ENCODE data around the gene RELA.
"Not testable (repeated sequence)": the region's sequence is repeated elsewhere in the genome, so short reads cannot be mapped to it uniquely, and the experiment has no call there.

The RELA gene

GRCh38 chr11:65639228-65639597 is 23.5 kb downstream of the RELA start:
- Histone ChIP-seq H3K4me1 (ENCODE audit: control insufficient read depth, insufficient read depth, low read length) (peaks cover 39% of the 10 kb centered on the region), H3K36me3 (ENCODE audit: control insufficient read depth in 2 of 2, insufficient read depth in 2 of 2, low read length in 2 of 2) (peaks cover 25% of the 10 kb centered on the region in 2 donors)
- H3K4me3 ChIP-seq (ENCODE audit: low read length in 2 of 2); H3K27ac ChIP-seq (ENCODE audit: low read length); H3K27me3 ChIP-seq (ENCODE audit: control insufficient read depth in 1 of 2, insufficient read depth in 2 of 2, low read length in 2 of 2); H3K9me3 ChIP-seq (ENCODE audit: control insufficient read depth in 2 of 2, low read length in 2 of 2); H3K9ac ChIP-seq (ENCODE audit: low read length in 2 of 2): not testable (repeated sequence)

- no peaks in the 10 kb centered on the region for H3K9me3 ChIP-seq (ENCODE audit: control insufficient read depth in 2 of 2, low read length in 2 of 2)
- H3K36me3 ChIP-seq (ENCODE audit: control insufficient read depth in 2 of 2, insufficient read depth in 2 of 2, low read length in 2 of 2) = peaks cover 21 to 28% of the 10 kb centered on the region in 2 donors
- H3K4me1 ChIP-seq (ENCODE audit: control insufficient read depth, insufficient read depth, low read length) = peaks cover 39% of the 10 kb centered on the region
Observed at GRCh38 chr11:65637794-65638419, 24.8 kb downstream of the RELA start, which contains the start of gene SIPA1. Gene SIPA1 (plus strand): TSS chr11:65638101. CDS start chr11:65640922, 2,821 bp downstream.

GRCh38 chr11:65637032-65637557 is 25.6 kb downstream of the RELA start:
- H3K36me3 ChIP-seq (ENCODE audit: control insufficient read depth in 2 of 2, insufficient read depth in 2 of 2, low read length in 2 of 2) = peaks cover 21 to 28% of the 10 kb centered on the region in 2 donors
- peaks cover 39% of the 10 kb centered on the region for H3K4me1 ChIP-seq (ENCODE audit: control insufficient read depth, insufficient read depth, low read length)
- H3K9me3 ChIP-seq (ENCODE audit: control insufficient read depth in 2 of 2, low read length in 2 of 2) = no peaks in the 10 kb centered on the region
- peak overlapping the region in 1 of 2 donors; percentile 59 for H3K9ac ChIP-seq (ENCODE audit: low read length in 2 of 2)
- no peak overlapping the region for H3K27ac ChIP-seq (ENCODE audit: low read length)
- H3K4me3 ChIP-seq (ENCODE audit: low read length in 2 of 2) = peak overlapping the region; percentile 51 to 87
- no peaks in the 10 kb centered on the region for H3K27me3 ChIP-seq (ENCODE audit: control insufficient read depth in 1 of 2, insufficient read depth in 2 of 2, low read length in 2 of 2)

More at GRCh38 chr11:65637794-65638419, 24.8 kb downstream of the RELA start, which contains the start of gene SIPA1:
- no peaks in the 10 kb centered on the region for H3K27me3 ChIP-seq (ENCODE audit: control insufficient read depth in 1 of 2, insufficient read depth in 2 of 2, low read length in 2 of 2)
- H3K9ac ChIP-seq (ENCODE audit: low read length in 2 of 2) = peak within 1 kb of the TSS; percentile 59 to 75
- peak within 1 kb of the TSS; percentile 79 for H3K27ac ChIP-seq (ENCODE audit: low read length)
- peak within 1 kb of the TSS; percentile 51 to 87 for H3K4me3 ChIP-seq (ENCODE audit: low read length in 2 of 2)

- Histone ChIP-seq H3K9me3 (ENCODE audit: control insufficient read depth in 2 of 2, low read length in 2 of 2) (no peaks in the 10 kb centered on the region), H3K36me3 (ENCODE audit: control insufficient read depth in 2 of 2, insufficient read depth in 2 of 2, low read length in 2 of 2) (peaks cover 27 to 33% of the 10 kb centered on the region in 2 donors), H3K4me1 (ENCODE audit: control insufficient read depth, insufficient read depth, low read length) (peaks cover 39% of the 10 kb centered on the region), H3K9ac (ENCODE audit: low read length in 2 of 2) (peak overlapping the region in 1 of 2 donors; percentile 9), H3K27ac (ENCODE audit: low read length) (no peak overlapping the region), H3K4me3 (ENCODE audit: low read length in 2 of 2) (no peak overlapping the region), H3K27me3 (ENCODE audit: control insufficient read depth in 1 of 2, insufficient read depth in 2 of 2, low read length in 2 of 2) (no peaks in the 10 kb centered on the region)
Observed at GRCh38 chr11:65636108-65637031, 26.3 kb downstream of the RELA start.

GRCh38 chr11:65634905-65635731 is 27.6 kb downstream of the RELA start:
- Histone ChIP-seq H3K27me3 (ENCODE audit: control insufficient read depth in 1 of 2, insufficient read depth in 2 of 2, low read length in 2 of 2) (no peaks in the 10 kb centered on the region), H3K4me3 (ENCODE audit: low read length in 2 of 2) (no peak overlapping the region), H3K36me3 (ENCODE audit: control insufficient read depth in 2 of 2, insufficient read depth in 2 of 2, low read length in 2 of 2) (peaks cover 35 to 43% of the 10 kb centered on the region in 2 donors), H3K4me1 (ENCODE audit: control insufficient read depth, insufficient read depth, low read length) (peaks cover 27% of the 10 kb centered on the region), H3K9ac (ENCODE audit: low read length in 2 of 2) (no peak overlapping the region), H3K9me3 (ENCODE audit: control insufficient read depth in 2 of 2, low read length in 2 of 2) (no peaks in the 10 kb centered on the region), H3K27ac (ENCODE audit: low read length) (no peak overlapping the region)

GRCh38 chr11:65634440-65634839 is 28.3 kb downstream of the RELA start:
- H3K27ac ChIP-seq (ENCODE audit: low read length) = no peak overlapping the region
- no peak overlapping the region for H3K4me3 ChIP-seq (ENCODE audit: low read length in 2 of 2)
- H3K27me3 ChIP-seq (ENCODE audit: control insufficient read depth in 1 of 2, insufficient read depth in 2 of 2, low read length in 2 of 2) = no peaks in the 10 kb centered on the region
- peaks cover 42 to 46% of the 10 kb centered on the region in 2 donors for H3K36me3 ChIP-seq (ENCODE audit: control insufficient read depth in 2 of 2, insufficient read depth in 2 of 2, low read length in 2 of 2)
- peaks cover 22% of the 10 kb centered on the region for H3K4me1 ChIP-seq (ENCODE audit: control insufficient read depth, insufficient read depth, low read length)
- H3K9me3 ChIP-seq (ENCODE audit: control insufficient read depth in 2 of 2, low read length in 2 of 2) = no peaks in the 10 kb centered on the region
- no peak overlapping the region for H3K9ac ChIP-seq (ENCODE audit: low read length in 2 of 2)

GRCh38 chr11:65634109-65634436 is 28.6 kb downstream of the RELA start:
- no peak overlapping the region for H3K27ac ChIP-seq (ENCODE audit: low read length)
- H3K4me3 ChIP-seq (ENCODE audit: low read length in 2 of 2) = no peak overlapping the region
- H3K9ac ChIP-seq (ENCODE audit: low read length in 2 of 2) = no peak overlapping the region
- H3K36me3 ChIP-seq (ENCODE audit: control insufficient read depth in 2 of 2, insufficient read depth in 2 of 2, low read length in 2 of 2) = peaks cover 46 to 50% of the 10 kb centered on the region in 2 donors
- H3K9me3 ChIP-seq (ENCODE audit: control insufficient read depth in 2 of 2, low read length in 2 of 2) = no peaks in the 10 kb centered on the region
- H3K27me3 ChIP-seq (ENCODE audit: control insufficient read depth in 1 of 2, insufficient read depth in 2 of 2, low read length in 2 of 2) = no peaks in the 10 kb centered on the region
- H3K4me1 ChIP-seq (ENCODE audit: control insufficient read depth, insufficient read depth, low read length) = peaks cover 21% of the 10 kb centered on the region

GRCh38 chr11:65633390-65634108 is 29.2 kb downstream of the RELA start:
- Histone ChIP-seq H3K9ac (ENCODE audit: low read length in 2 of 2) (no peak overlapping the region), H3K4me1 (ENCODE audit: control insufficient read depth, insufficient read depth, low read length) (peaks cover 17% of the 10 kb centered on the region), H3K27me3 (ENCODE audit: control insufficient read depth in 1 of 2, insufficient read depth in 2 of 2, low read length in 2 of 2) (no peaks in the 10 kb centered on the region), H3K27ac (ENCODE audit: low read length) (no peak overlapping the region), H3K36me3 (ENCODE audit: control insufficient read depth in 2 of 2, insufficient read depth in 2 of 2, low read length in 2 of 2) (peaks cover 50 to 54% of the 10 kb centered on the region in 2 donors), H3K4me3 (ENCODE audit: low read length in 2 of 2) (no peak overlapping the region), H3K9me3 (ENCODE audit: control insufficient read depth in 2 of 2, low read length in 2 of 2) (no peaks in the 10 kb centered on the region)

- Histone ChIP-seq H3K9me3 (ENCODE audit: control insufficient read depth in 2 of 2, low read length in 2 of 2) (no peaks in the 10 kb centered on the region), H3K27ac (ENCODE audit: low read length) (no peak overlapping the region), H3K36me3 (ENCODE audit: control insufficient read depth in 2 of 2, insufficient read depth in 2 of 2, low read length in 2 of 2) (peaks cover 60 to 64% of the 10 kb centered on the region in 2 donors), H3K9ac (ENCODE audit: low read length in 2 of 2) (no peak overlapping the region), H3K4me1 (ENCODE audit: control insufficient read depth, insufficient read depth, low read length) (peaks cover 6% of the 10 kb centered on the region), H3K27me3 (ENCODE audit: control insufficient read depth in 1 of 2, insufficient read depth in 2 of 2, low read length in 2 of 2) (no peaks in the 10 kb centered on the region), H3K4me3 (ENCODE audit: low read length in 2 of 2) (no peak overlapping the region)
Observed at GRCh38 chr11:65630215-65630614, 32.5 kb downstream of the RELA start.

- Histone ChIP-seq H3K36me3 (ENCODE audit: control insufficient read depth in 2 of 2, insufficient read depth in 2 of 2, low read length in 2 of 2) (peaks cover 56 to 57% of the 10 kb centered on the region in 2 donors), H3K27me3 (ENCODE audit: control insufficient read depth in 1 of 2, insufficient read depth in 2 of 2, low read length in 2 of 2) (no peaks in the 10 kb centered on the region), H3K9ac (ENCODE audit: low read length in 2 of 2) (no peak overlapping the region), H3K4me1 (ENCODE audit: control insufficient read depth, insufficient read depth, low read length) (peaks cover 6% of the 10 kb centered on the region), H3K27ac (ENCODE audit: low read length) (no peak overlapping the region), H3K9me3 (ENCODE audit: control insufficient read depth in 2 of 2, low read length in 2 of 2) (no peaks in the 10 kb centered on the region), H3K4me3 (ENCODE audit: low read length in 2 of 2) (no peak overlapping the region)
Observed at GRCh38 chr11:65629579-65629978, 33.1 kb downstream of the RELA start.

Data from stomach smooth muscle (tissue), 2 donors.